HG02610 (cell line): ENCODE results near the gene SHC4.
"Not testable (repeated sequence)": the region's sequence is repeated elsewhere in the genome, so short reads cannot be mapped to it uniquely, and the experiment has no call there.

Experiments
- ATAC-seq: cut with Tn5 transposase; IDR thresholded peaks from one replicate; pipeline ENCODE4 v1.9.1; 2021; ENCODE audit warnings: mild to moderate bottlenecking, moderate library complexity; ENCODE audit not compliant: unreplicated experiment

SHC4 gene

GRCh38 chr15:48970926-48971325 lies 7.2 kb upstream of the SHC4 start:
- not testable (repeated sequence) for ATAC-seq

- ATAC-seq, result no peak
Observed at GRCh38 chr15:48968066-48968465, 4.3 kb upstream of the SHC4 start.

- no peak for ATAC-seq
Observed at GRCh38 chr15:48967336-48967735, 3.6 kb upstream of the SHC4 start.

GRCh38 chr15:48966595-48967301 lies 3.0 kb upstream of the SHC4 start:
- peak; percentile 89 for ATAC-seq

- ATAC-seq, result peak; percentile 63
Observed at GRCh38 chr15:48965972-48966371, 2.3 kb upstream of the SHC4 start.

- no peak for ATAC-seq
Observed at GRCh38 chr15:48964898-48965297, 1.2 kb upstream of the SHC4 start.

- ATAC-seq, result no peak
Observed at GRCh38 chr15:48962662-48963523, 826 bp downstream of the SHC4 start.

- no peak for ATAC-seq
Observed at GRCh38 chr15:48955967-48956366, 7.8 kb downstream of the SHC4 start.

GRCh38 chr15:48955370-48955769 lies 8.3 kb downstream of the SHC4 start:
- no peak for ATAC-seq

GRCh38 chr15:48954538-48954937 lies 9.2 kb downstream of the SHC4 start:
- no peak for ATAC-seq

GRCh38 chr15:48946840-48947187 lies 16.9 kb downstream of the SHC4 start:
- no peak for ATAC-seq

GRCh38 chr15:48946074-48946839 lies 17.5 kb downstream of the SHC4 start:
- ATAC-seq, result no peak

- ATAC-seq, result no peak
Observed at GRCh38 chr15:48945386-48945785, 18.3 kb downstream of the SHC4 start.

- ATAC-seq, result no peak
Observed at GRCh38 chr15:48941904-48942303, 21.8 kb downstream of the SHC4 start.

GRCh38 chr15:48940508-48940907 lies 23.2 kb downstream of the SHC4 start:
- peak; percentile 90 for ATAC-seq

- ATAC-seq, result no peak
Observed at GRCh38 chr15:48939648-48940047, 24.1 kb downstream of the SHC4 start.

GRCh38 chr15:48937886-48938285 lies 25.8 kb downstream of the SHC4 start:
- no peak for ATAC-seq

GRCh38 chr15:48936666-48937065 lies 27.1 kb downstream of the SHC4 start:
- no peak for ATAC-seq

- no peak for ATAC-seq
Observed at GRCh38 chr15:48935236-48935635, 28.5 kb downstream of the SHC4 start.

- ATAC-seq, result no peak
Observed at GRCh38 chr15:48930735-48931134, 33.0 kb downstream of the SHC4 start.

- no peak for ATAC-seq
Observed at GRCh38 chr15:48929661-48930060, 34.1 kb downstream of the SHC4 start.
